Smooth muscle cell (in vitro differentiated cells): Measurements from ENCODE around the gene SLU7. TPM values are rescaled to one million over a fixed set of nuclear protein-coding genes. Genes with fewer than 3 reads are reported as not detected.

Experiments used
- DNase-seq: peaks from one replicate; lab custom pipeline; 2025; ENCODE audit not compliant: unreplicated experiment; lab: John Stamatoyannopoulos, UW
- H2AFZ ChIP-seq: fragments of 200-600 bp; sonication (generic); 2 replicates; pipeline ENCODE4 v1.6.0; 2016; ENCODE audit warnings: antibody characterized with exemption, low read depth, mild to moderate bottlenecking
- H3F3A ChIP-seq: fragments of 200-600 bp; sonication (generic); 2 replicates; pipeline ENCODE4 v1.6.0; 2017; ENCODE audit warnings: antibody characterized with exemption, low read depth
- H3K27ac ChIP-seq: fragments of 200-600 bp; sonication (generic); 2 replicates; pipeline ENCODE4 v1.5.1; 2016; ENCODE audit warnings: low read depth, mild to moderate bottlenecking
- H3K27me3 ChIP-seq: fragments of 200-600 bp; sonication (generic); 2 replicates; pipeline ENCODE4 v1.6.1; 2016; ENCODE audit warnings: low read depth, mild to moderate bottlenecking
- H3K36me3 ChIP-seq: fragments of 200-600 bp; sonication (generic); 2 replicates; pipeline ENCODE4 v1.5.1; 2016; ENCODE audit warnings: low read depth
- H3K4me1 ChIP-seq: fragments of 200-600 bp; sonication (generic); 2 replicates; pipeline ENCODE4 v1.5.1; 2016; ENCODE audit warnings: low read depth
- H3K4me2 ChIP-seq: fragments of 200-600 bp; sonication (generic); 2 replicates; pipeline ENCODE4 v1.6.0; 2016; ENCODE audit warnings: mild to moderate bottlenecking
- H3K4me3 ChIP-seq: fragments of 200-600 bp; sonication (generic); 2 replicates; pipeline ENCODE4 v1.5.1; 2016; ENCODE audit warnings: mild to moderate bottlenecking
- H3K79me2 ChIP-seq: fragments of 200-600 bp; sonication (generic); 2 replicates; pipeline ENCODE4 v1.6.0; 2016; ENCODE audit warnings: low read depth, mild to moderate bottlenecking
- H3K9ac ChIP-seq: fragments of 200-600 bp; sonication (generic); 2 replicates; pipeline ENCODE4 v1.6.0; 2016; ENCODE audit warnings: low read depth
- H3K9me3 ChIP-seq: fragments of 200-600 bp; sonication (generic); replicated peaks from 2 replicates; pipeline ENCODE4 v1.5.1; 2016; ENCODE audit warnings: low read depth
- H4K20me1 ChIP-seq: fragments of 200-600 bp; sonication (generic); 2 replicates; pipeline ENCODE4 v1.6.0; 2016; ENCODE audit warnings: low read depth
- WGBS: methylation state at CpG from one replicate; pipeline ENCODE4 v1.1.7; 2016; ENCODE audit warnings: low lambda C conversion rate; 5-methylcytosine and 5-hydroxymethylcytosine counted together
- polyA plus RNA-seq: library from polyadenylated mRNA; unstranded; fragments of >200 nt; fragmentation: Nextera tagmentation; extraction: Ambion mirVana; gene quantifications from 2 replicates; pipeline ENCODE4 v1.2.1, GENCODE V29; 2016
- total RNA-seq: library from RNA; depleted of rRNA; stranded (reverse); fragments of >200 nt; gene quantifications from 2 replicates; pipeline ENCODE4 v1.2.3, GENCODE V29; 2014
- TF ChIP-seq, protein P1 (sequence below): fragments of 200-600 bp; sonication (generic); IDR thresholded peaks from 2 replicates; pipeline ENCODE4 v1.5.1; 2017; ENCODE audit warnings: borderline replicate concordance, mild to moderate bottlenecking, antibody characterized with exemption; ENCODE audit not compliant: insufficient read depth, poor library complexity, severe bottlenecking

SLU7 gene
- total and polyA plus RNA-seq, 2 experiments from 2014 or later: 46.3 to 48.1 TPM

- H4K20me1 ChIP-seq: peaks cover 7% of the 10 kb centered on the region
- H3K4me2 ChIP-seq: peak overlapping the region; percentile 85
- TF ChIP-seq, protein P1, sequence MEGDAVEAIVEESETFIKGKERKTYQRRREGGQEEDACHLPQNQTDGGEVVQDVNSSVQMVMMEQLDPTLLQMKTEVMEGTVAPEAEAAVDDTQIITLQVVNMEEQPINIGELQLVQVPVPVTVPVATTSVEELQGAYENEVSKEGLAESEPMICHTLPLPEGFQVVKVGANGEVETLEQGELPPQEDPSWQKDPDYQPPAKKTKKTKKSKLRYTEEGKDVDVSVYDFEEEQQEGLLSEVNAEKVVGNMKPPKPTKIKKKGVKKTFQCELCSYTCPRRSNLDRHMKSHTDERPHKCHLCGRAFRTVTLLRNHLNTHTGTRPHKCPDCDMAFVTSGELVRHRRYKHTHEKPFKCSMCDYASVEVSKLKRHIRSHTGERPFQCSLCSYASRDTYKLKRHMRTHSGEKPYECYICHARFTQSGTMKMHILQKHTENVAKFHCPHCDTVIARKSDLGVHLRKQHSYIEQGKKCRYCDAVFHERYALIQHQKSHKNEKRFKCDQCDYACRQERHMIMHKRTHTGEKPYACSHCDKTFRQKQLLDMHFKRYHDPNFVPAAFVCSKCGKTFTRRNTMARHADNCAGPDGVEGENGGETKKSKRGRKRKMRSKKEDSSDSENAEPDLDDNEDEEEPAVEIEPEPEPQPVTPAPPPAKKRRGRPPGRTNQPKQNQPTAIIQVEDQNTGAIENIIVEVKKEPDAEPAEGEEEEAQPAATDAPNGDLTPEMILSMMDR: no peak
- no peaks in the 10 kb centered on the region for H3K36me3 ChIP-seq
- peaks cover 12% of the 10 kb centered on the region for H3K4me1 ChIP-seq
- H3K27ac ChIP-seq: peak overlapping the region; percentile 86
- no peak overlapping the region for H2AFZ ChIP-seq
- peaks cover 35% of the 10 kb centered on the region for H3K79me2 ChIP-seq
- no peak for DNase-seq
- H3K4me3 ChIP-seq: peak overlapping the region; percentile 42
- peaks cover 9% of the 10 kb centered on the region for H3F3A ChIP-seq
- WGBS: 20% methylated on average over 9 of the region's 9 CpGs
- H3K9me3 ChIP-seq: no peaks in the 10 kb centered on the region
- H3K9ac ChIP-seq: peak overlapping the region; percentile 39
- H3K27me3 ChIP-seq: no peaks in the 10 kb centered on the region
Measured at GRCh38 chr5:160466889-160467554, 48.1 kb upstream of the SLU7 start.

DNA sequence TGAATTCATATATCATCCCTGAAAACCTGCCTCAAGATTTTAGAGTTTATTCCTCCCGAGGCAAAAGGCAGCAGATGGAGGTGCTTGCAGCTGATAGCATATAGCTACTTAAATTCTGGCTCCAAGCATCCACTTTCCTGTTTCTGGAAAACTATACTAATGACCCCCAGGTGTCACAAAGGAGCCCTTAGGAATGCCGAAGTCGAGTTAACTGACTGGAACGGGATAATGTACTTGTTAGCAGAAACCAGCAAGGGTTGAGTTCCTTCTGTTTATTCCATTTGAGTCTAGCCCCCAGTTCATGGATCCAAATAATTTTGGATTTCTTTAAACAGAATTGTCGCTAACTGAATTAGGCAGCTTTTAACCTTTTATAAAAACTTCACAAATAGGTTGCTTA is 47.2 kb upstream of the SLU7 start:
- no peaks in the 10 kb centered on the region for H4K20me1 ChIP-seq
- H2AFZ ChIP-seq: no peak overlapping the region
- WGBS: 69% methylated on average over 5 of the region's 5 CpGs
- H3K4me2 ChIP-seq: peak overlapping the region; percentile 85
- peak overlapping the region; percentile 86 for H3K27ac ChIP-seq
- H3K9ac ChIP-seq: no peak overlapping the region
- H3F3A ChIP-seq: peaks cover 9% of the 10 kb centered on the region
- H3K9me3 ChIP-seq: no peaks in the 10 kb centered on the region
- H3K27me3 ChIP-seq: no peaks in the 10 kb centered on the region
- H3K4me3 ChIP-seq: no peak overlapping the region
- no peak for DNase-seq
- peaks cover 26% of the 10 kb centered on the region for H3K79me2 ChIP-seq
- no peaks in the 10 kb centered on the region for H3K36me3 ChIP-seq
- H3K4me1 ChIP-seq: peaks cover 6% of the 10 kb centered on the region
- TF ChIP-seq, protein P1: no peak

GRCh38 chr5:160464466-160464797 is 45.6 kb upstream of the SLU7 start:
- no peak overlapping the region for H2AFZ ChIP-seq
- H3K36me3 ChIP-seq: no peaks in the 10 kb centered on the region
- H3K27ac ChIP-seq: no peak overlapping the region
- H3K79me2 ChIP-seq: peaks cover 9% of the 10 kb centered on the region
- no peak overlapping the region for H3K9ac ChIP-seq
- H3K27me3 ChIP-seq: no peaks in the 10 kb centered on the region
- TF ChIP-seq, protein P1: no peak
- no peak overlapping the region for H3K4me3 ChIP-seq
- H3K4me1 ChIP-seq: no peaks in the 10 kb centered on the region
- no peaks in the 10 kb centered on the region for H4K20me1 ChIP-seq
- 66% methylated on average over 4 of the region's 4 CpGs for WGBS
- no peak for DNase-seq
- no peak overlapping the region for H3K4me2 ChIP-seq
- peaks cover 6% of the 10 kb centered on the region for H3F3A ChIP-seq
- no peaks in the 10 kb centered on the region for H3K9me3 ChIP-seq
